SIG-M5 treated with dmso at 0.1 percent for 504 hours (cell line): ENCODE data around the gene RPUSD1.
"Not testable (repeated sequence)": the region's sequence is repeated elsewhere in the genome, so short reads cannot be mapped to it uniquely, and the experiment has no call there.

Experiments used
- DNase-seq: peaks from one replicate; lab custom pipeline; 2025; ENCODE audit not compliant: unreplicated experiment; lab: John Stamatoyannopoulos, UW

The RPUSD1 gene

DNA sequence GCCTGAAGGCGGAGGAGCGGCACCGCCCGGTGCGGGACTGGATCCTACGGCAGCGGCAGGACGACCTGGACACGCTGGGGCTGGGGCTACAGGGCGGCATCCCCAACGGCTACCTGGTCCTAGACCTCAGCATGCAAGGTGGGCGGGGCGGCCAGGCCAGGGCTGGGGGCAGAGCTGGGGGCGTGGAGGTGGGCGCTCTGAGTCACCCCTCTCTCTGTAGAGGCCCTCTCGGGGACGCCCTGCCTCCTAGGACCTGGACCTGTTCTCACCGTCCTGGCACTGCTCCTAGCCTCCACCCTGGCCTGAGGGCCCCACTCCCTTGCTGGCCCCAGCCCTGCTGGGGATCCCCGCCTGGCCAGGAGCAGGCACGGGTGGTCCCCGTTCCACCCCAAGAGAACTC is 19.8 kb downstream of the RPUSD1 start:
- DNase-seq = no peak

DNA sequence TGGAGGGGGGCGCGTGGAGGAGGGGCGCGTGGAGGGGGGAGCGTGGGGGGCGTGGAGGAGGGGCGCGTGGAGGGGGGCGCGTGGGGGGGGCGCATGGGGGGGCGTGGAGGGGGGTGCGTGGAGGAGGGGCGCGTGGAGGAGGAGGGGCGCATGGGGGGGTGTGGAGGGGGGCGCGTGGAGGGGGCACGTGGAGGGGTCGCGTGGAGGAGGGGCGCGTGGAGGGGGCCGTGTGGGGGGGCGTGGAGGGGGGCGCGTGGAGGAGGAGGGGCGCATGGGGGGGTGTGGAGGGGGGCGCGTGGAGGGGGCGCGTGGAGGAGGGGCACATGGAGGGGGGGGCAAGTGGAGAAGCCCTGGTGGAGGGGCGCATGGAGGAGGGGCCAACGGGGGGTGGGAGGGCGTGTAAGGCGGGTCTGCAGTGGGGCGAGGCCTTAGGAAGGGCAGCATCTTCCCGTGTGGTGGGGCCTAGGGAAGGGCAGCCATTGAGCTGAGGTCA is 20.4 kb downstream of the RPUSD1 start:
- no peak for DNase-seq

DNA sequence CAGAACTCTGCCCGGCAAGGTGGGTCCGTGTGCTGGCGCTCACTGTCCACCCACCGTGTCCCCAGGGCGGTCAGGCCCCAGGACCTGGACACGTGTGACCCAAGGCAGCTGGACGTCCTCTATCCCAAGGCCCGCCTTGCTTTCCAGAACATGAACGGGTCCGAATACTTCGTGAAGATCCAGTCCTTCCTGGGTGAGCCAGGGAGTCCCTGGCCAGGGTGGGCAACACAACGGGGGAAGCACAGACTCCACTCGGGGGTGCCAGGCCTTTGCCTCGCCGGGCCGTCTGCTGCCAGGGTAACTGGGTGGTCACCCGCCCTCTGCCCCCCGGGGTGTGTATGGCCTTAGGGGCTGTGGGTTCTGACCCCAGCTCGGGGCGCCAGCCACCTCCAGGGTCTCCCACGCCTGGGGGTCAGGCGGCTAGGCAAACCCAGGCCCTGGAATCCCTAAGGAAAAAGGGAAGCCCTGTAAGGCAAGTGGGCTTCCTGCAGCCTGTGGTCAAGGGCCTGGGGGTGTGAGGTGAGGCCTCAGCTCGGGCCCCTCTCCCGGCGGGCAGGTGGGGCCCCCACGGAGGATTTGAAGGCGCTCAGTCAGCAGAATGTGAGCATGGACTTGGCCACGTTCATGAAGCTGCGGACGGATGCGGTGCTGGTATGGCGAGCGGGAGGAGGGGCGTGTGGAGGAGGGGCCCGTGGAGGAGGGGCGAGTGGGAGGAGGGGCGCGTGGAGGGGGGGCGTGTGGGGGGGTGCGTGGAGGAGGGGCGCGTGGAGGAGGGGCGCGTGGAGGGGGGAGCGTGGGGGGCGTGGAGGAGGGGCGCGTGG is 21.2 kb downstream of the RPUSD1 start:
- no peak for DNase-seq

DNA sequence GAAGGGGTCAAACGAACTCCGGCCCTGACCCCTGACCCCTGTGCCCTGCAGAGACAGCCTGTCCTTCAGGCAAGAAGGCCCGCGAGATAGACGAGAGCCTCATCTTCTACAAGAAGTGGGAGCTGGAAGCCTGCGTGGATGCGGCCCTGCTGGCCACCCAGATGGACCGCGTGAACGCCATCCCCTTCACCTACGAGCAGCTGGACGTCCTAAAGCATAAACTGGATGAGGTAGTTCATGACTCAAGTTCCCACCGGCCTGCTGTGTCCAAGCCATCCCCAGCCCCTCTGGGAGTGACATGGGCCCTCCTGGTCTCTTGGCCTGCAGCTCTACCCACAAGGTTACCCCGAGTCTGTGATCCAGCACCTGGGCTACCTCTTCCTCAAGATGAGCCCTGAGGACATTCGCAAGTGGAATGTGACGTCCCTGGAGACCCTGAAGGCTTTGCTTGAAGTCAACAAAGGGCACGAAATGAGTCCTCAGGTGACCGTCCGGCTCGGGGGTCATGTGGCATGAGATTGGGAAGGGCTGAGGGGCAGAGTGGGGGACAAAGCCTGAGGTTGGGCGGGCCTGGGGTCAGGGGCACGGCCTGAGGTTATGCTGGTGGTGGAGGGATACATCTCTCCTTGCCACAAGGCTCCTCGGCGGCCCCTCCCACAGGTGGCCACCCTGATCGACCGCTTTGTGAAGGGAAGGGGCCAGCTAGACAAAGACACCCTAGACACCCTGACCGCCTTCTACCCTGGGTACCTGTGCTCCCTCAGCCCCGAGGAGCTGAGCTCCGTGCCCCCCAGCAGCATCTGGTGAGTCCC is 22.0 kb downstream of the RPUSD1 start:
- no peak for DNase-seq

DNA sequence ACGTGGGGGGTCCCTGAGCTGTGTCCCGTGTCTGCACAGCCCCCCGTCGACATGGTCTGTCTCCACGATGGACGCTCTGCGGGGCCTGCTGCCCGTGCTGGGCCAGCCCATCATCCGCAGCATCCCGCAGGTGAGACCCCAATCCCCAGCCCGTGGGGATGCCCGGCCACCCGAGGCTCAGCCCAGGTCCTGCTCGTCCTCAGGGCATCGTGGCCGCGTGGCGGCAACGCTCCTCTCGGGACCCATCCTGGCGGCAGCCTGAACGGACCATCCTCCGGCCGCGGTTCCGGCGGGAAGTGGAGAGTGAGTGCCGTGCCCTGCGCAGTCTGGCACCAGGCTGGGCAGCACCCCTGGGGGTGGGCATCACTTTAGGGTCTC is 22.7 kb downstream of the RPUSD1 start:
- DNase-seq = no peak

DNA sequence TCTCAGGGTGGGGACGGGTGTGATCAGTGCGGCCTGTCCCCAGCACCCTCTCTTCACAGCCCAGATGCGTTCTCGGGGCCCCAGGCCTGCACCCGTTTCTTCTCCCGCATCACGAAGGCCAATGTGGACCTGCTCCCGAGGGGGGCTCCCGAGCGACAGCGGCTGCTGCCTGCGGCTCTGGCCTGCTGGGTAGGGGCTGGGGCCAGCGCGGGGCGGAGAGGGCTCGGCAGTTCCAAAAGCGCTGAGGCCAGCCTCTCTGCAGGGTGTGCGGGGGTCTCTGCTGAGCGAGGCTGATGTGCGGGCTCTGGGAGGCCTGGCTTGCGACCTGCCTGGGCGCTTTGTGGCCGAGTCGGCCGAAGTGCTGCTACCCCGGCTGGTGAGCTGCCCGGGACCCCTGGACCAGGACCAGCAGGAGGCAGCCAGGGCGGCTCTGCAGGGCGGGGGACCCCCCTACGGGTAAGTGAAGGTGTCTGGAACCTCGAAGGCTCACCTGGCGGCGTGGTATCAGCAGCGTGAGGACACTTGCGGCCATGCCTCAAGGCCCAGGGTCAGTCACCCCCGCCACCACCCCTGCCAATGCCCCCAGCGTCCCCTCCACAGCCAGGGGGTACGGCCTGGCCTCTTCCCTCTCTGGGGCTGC is 23.2 kb downstream of the RPUSD1 start:
- DNase-seq = no peak

DNA sequence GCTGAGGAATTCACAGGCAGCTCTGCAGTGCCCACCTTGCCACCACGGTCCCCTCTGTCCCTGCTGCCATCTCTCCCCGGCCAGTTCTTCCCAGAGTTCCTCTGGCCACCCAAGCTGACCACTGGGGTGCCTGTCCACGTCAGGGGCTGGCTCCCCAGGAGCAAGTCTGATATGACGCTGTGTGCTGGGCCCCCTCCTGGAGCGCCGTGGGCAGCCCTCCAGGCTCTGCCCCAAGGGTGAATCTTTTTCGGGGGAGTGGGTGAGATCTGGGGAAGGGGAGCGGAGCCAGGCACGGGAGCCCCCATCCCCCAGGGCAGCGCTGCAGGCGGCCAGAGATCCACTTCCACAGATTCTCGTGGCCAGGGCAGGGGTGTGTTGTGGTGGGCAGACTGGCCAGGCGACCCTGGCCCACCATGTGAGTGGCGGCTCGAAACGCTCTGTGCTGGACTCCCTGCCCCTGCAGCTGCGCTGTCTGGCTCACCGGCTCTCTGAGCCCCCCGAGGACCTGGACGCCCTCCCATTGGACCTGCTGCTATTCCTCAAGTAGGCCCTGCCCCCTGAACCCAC is 23.9 kb downstream of the RPUSD1 start:
- DNase-seq = no peak

DNA sequence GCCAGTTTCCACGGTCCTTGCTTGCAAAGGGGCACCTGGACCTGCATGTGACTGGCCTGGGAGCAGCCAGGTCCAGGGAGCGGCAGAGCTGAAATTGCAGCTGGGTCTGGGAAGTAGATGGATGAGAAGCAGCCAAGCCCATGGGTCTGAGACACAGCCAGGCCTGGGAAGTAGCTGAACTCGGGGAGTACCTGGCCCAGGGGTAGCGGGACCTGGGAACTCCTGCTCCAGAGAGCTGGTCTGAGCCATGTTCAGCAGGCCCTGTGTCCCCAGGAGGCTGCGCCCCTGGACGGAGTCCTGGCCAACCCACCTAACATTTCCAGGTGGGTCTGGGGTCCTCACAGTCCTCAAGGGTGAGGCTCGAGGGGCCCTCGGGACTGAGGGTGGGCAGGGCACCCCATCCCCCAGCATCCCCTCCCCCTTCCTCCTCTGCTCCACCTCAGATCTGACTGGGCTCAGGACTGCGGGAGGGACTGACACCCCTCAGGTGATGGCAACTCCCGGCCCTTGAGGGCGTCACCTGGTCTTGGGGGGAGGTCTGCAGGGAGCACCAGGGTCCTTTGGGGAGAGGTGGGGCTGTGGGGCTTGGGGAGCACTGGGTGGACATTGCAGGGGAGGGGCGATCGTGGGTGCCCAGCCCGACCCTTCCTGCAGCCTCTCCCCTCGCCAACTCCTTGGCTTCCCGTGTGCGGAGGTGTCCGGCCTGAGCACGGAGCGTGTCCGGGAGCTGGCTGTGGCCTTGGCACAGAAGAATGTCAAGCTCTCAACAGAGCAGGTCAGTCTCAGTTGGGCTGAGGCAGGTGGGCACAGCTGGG is 24.6 kb downstream of the RPUSD1 start:
- no peak for DNase-seq

DNA sequence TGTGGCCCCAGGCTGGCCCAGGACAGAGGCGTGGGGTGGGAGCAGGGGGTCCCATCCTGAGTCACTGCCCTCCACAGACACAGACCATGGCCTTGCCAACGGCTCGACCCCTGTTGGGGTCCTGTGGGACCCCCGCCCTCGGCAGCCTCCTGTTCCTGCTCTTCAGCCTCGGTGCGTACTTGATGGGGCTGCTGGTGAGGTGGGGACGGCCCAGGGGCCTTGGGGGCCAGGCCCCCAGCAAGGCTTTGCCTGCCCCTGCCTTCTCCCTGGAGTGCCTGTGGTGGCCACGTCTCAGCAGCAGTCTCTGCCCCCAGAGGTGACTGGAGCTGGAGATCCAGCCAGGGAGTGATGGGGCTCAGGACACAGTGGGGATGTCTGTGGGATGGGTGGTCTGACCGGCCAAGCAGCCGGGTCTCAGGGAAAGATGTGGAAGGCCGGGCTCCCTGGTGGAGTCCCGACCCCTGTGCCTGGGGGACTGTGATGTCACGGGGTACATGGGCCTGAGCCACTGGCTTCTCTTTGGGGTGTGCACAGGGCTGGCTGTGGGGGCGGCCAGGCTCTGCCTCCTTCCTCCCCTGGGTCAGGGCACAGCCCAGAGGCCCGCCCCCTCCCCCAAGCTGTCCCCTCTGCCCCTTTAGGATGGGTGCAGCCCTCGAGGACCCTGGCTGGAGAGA is 25.4 kb downstream of the RPUSD1 start:
- DNase-seq = no peak

DNA sequence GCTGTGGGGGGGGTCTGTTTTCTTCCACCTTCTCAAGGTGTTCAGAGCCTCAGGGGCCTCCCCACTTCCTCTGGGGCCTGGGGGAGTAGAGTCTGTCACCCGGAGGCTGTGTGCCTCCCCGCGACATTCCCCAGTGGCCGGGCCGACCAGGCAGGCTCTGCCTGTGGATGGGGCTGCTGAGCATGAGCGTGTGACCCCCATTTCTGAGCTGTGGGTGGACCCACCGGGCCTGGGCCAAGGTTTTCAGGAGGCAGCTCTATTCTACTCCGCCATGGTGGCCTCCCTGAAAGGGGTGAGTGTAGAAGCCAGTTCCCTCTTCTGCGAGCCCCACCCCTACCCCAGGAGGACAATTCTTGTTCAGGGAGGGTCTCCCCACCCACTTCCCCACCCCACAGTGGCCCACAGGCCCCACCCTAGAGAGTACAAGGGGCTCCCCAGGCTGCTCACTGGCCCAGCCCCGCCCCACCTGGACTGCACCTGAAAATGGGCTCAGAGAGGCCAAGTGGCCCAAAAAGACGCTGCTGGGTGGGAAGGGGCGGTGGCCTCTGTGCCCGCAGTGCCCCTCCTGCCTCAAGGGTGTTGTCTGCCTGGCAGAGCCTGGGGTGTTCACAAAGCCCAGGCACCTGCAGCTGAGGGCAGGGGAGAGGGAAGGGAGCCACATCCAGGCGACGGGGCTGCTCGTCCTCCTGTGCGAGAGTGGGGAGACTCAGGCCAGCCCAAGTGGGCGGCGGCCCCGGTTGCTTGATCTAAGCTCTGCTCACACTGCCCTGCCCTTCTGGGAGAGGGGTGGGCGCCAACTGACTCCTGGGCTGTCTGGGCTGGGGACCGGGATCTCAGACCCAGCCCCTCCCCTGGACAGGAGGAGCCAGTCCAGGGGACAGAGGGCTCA is 26.3 kb downstream of the RPUSD1 start:
- DNase-seq = no peak

DNA sequence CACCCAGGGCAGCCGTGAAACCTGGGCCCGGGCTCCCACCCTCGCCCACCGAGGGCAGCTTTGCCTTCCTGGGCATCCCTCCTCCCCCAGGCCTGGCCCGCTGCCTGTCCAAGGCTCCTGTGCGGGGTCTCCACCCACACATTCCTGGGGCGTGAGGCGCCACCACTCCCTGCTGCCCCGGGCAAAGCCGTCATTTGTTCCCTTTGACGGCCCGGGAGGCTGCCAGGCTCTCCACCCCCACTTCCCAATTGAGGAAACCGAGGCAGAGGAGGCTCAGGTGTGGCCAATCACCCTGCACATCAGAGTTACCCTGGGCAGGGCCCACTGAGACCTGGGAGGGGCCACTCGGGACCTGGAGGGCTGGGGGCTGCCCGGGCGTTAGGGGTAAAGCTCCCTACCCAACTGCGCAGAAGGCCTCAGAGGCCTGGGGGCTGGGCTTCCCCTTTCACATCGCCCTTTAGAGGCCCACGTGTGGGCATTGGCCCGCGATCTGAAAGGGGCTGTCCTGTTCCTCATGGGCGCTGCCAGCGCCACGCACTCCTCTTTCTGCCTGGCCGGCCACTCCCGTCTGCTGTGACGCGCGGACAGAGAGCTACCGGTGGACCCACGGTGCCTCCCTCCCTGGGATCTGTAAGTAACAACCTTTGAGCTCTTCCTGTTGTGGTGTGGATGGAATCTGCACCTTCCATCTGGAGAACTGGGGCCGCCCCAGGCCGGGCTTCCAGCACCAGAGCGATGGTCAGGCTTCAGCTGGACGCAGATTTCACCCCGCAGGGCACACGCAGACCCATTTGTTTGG is 27.4 kb downstream of the RPUSD1 start, which contains the start of gene MSLN:
Gene MSLN, plus strand, starts transcription at position 190 of the 799 bp plus-strand sequence. CDS start 1,947 bp downstream, outside the sequence.
- no peak for DNase-seq

DNA sequence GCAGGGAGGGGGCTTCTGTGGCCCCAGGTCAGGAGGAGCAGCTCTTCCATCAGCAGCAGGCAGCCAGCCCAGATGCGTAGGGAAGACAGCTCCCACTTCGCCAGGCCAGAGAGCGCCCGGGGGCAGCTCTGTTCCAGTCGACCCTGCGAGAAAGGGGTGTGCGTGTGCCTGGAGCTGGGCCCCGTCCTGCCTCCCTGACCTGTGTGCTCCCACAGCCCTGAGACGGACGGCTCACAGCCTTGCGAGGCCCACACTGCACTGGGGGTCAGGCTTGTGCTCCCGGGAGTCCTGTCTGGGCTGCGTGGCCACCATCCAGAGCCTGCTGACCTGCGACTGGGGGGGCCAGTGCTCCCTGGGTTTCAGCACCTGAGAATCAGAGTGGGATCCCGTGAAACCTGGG is 28.1 kb downstream of the RPUSD1 start:
- no peak for DNase-seq

DNA sequence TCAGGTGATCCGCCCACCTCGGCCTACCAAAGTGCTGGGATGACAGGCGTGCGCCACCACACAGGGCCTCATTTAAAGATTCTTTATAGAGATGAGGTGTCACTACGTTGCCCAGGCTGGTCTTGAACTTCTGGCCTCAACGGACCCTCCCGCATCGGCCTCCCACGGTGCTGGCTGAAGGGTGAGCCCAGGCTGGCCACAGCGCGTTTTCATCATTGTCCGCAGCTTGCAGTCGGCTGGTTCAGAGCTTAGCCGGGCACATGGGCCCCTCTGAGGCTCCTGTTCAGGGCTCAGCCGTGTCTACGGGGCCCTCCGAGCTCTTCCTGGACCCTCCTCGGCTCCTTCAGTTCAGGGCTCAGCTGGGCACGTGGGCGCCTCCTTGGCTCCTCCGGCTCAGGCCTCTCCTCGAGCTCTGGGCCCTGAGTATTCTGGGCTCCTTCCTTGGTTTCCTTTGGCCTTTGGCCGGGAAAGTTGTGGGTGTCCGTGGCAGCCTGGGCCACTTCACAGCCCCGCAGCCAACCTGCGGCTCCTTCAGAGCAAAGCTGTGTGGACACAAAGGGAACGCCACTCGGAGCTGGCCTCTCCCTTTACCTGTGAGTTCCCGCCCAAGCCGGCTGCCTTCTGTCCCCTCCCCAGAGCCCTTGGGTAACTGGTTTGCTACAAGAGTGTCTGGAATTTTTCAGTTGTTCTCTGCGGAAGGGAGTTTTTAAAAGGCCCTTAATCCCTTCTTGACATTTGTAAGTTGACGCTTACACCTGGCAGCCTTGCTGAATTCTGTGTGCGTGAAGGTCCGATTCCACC is 28.9 kb downstream of the RPUSD1 start:
- no peak for DNase-seq

DNA sequence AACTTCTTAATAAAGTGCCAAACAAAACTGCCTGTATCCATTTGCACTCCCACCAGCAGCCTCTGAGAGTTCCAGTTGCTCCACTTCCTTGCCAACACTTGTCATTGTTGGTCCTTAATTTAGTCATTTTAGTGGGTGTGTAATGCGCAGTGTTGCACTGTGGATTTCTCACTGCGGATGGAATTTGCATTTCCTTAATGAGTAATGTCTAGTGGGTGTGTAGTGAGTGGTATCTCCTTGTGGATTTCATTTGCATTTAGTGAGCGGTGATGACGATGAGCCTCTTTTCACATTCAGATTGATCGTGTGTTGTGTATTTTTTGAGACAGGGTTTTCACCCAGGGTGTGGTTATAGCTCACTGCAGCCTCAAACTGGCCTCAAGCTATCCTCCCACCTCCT is 31.8 kb downstream of the RPUSD1 start:
- no peak for DNase-seq

DNA sequence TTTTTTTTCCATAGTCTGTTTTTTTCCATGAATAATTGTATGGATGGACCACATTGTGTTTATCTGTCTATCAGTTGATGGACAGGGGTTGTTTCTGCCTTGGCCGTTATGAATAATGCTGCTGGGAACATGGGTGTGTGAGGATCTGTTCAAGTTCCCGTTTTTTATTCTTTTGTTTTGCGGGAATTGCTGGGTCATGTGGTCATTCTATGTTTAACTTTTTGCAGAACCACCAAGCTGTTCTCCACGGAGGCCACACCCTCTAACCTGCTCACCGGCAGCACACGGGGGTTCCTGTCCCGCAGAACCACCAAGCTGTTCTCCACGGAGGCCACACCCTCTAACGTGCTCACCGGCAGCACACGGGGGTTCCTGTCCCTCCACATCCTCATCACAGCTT is 33.5 kb downstream of the RPUSD1 start:
- peak; percentile 48 for DNase-seq

DNA sequence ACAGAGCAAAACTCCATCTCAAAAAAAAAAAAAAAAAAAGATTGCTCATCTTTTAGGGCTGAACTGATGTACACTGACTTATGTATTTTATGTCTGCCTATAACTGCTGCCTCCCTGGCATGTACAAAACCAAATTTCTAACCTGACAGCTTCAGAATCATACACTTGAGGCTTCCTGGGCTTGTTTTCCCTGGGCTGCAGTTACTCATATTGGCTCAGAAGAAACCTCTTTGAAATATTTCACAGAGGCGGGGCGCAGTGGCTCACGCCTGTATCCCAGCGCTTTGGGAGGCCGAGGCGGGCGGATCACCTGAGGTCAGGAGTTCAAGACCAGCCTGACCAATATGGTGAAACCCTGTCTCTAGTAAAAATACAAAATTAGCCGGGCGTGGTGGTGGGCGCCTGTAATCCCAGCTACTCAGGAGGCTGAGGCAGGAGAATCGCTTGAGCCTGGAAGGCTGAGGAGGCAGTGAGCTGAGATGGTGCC is 34.0 kb downstream of the RPUSD1 start:
- DNase-seq = not testable (repeated sequence)

DNA sequence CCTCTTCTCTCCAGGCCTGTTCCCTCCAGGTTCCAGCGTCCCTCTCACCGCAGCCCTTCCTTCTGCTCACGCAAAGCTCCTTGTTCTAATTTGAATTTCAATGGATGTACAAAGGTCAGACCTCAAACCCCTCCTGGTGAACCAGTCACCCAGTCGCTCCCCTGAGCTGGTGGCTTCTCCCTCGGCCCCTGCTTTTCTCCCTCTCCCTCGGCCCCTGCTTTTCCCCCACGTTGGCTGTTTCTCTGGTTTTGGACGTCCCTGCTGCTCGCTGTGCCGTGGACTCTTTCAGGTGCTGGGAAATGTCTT is 36.2 kb downstream of the RPUSD1 start:
- no peak for DNase-seq
